Stimulated activated effector memory CD8-positive, alpha-beta T cell treated with anti-CD3 and anti-CD28 coated beads, Interleukin-12 subunit alpha, Interleukin-12 subunit beta, amount 100 ng/mL, for 72 hours (primary cell): ENCODE results near the gene ACBD6.

Source experiments
- ATAC-seq: fragments of 150-1000 bp; cut with Tn5 transposase; 2 replicates; pipeline ENCODE4 v1.10.0; 2021
- DNase-seq, 2 donors: peaks; one replicate each; pipeline ENCODE4 v3.0.0; 2021 to 2022; ENCODE audit warnings: low spot score in 2 of 2
- H3K27ac Mint-ChIP-seq: one replicate; pipeline ENCODE4 v1.8.0; 2022; ENCODE audit warnings: mild to moderate bottlenecking, mixed read lengths
- H3K36me3 Mint-ChIP-seq: one replicate; pipeline ENCODE4 v1.8.0; 2022; ENCODE audit warnings: mild to moderate bottlenecking, mixed read lengths
- H3K4me1 Mint-ChIP-seq: one replicate; pipeline ENCODE4 v1.8.0; 2022; ENCODE audit warnings: mixed read lengths
- H3K4me3 Mint-ChIP-seq: one replicate; pipeline ENCODE4 v1.8.0; 2022; ENCODE audit warnings: mild to moderate bottlenecking, mixed read lengths
- H3K9me3 Mint-ChIP-seq: one replicate; pipeline ENCODE4 v1.8.0; 2022; ENCODE audit warnings: mixed read lengths

The ACBD6 gene

GRCh38 chr1:180241716-180242544, 260.4 kb downstream of the ACBD6 start:
- H3K9me3 Mint-ChIP-seq: no peaks in the 10 kb centered on the region
- H3K27ac Mint-ChIP-seq: no peak overlapping the region
- ATAC-seq: no peak
- no peak for DNase-seq
- H3K36me3 Mint-ChIP-seq: no peaks in the 10 kb centered on the region
- no peak overlapping the region for H3K4me3 Mint-ChIP-seq
- H3K4me1 Mint-ChIP-seq: no peaks in the 10 kb centered on the region

GRCh38 chr1:180239145-180240096, 263.0 kb downstream of the ACBD6 start:
- ATAC-seq (no peak), DNase-seq (no peak)
- Mint-ChIP-seq H3K4me1 (peaks cover 23% of the 10 kb centered on the region), H3K36me3 (no peaks in the 10 kb centered on the region), H3K9me3 (no peaks in the 10 kb centered on the region), H3K4me3 (no peak overlapping the region), H3K27ac (no peak overlapping the region)

GRCh38 chr1:180238675-180239074, 263.7 kb downstream of the ACBD6 start:
- no peaks in the 10 kb centered on the region for H3K36me3 Mint-ChIP-seq

More at GRCh38 chr1:180238675-180239074, 263.7 kb downstream of the ACBD6 start:
- H3K27ac Mint-ChIP-seq: no peak overlapping the region
- no peak overlapping the region for H3K4me3 Mint-ChIP-seq
- ATAC-seq (no peak), DNase-seq (no peak)
- H3K4me1 Mint-ChIP-seq: peaks cover 28% of the 10 kb centered on the region
- no peaks in the 10 kb centered on the region for H3K9me3 Mint-ChIP-seq
